Activated CD8-positive, alpha-beta memory T cell treated with anti-CD3 and anti-CD28 coated beads, Interleukin-2, amount 50 U/mL, for 1 hour (primary cell): ENCODE results near the gene MAB21L4.

Experiments used
- DNase-seq: peaks from one replicate; pipeline ENCODE4 v3.0.0-alpha.2; 2020; ENCODE audit errors: extremely low read depth

The MAB21L4 gene

GRCh38 chr2:240894006-240894405, 1.9 kb downstream of the MAB21L4 start:
- DNase-seq: no peak

- no peak for DNase-seq
Measured at GRCh38 chr2:240893363-240893844, 2.6 kb downstream of the MAB21L4 start.

DNA sequence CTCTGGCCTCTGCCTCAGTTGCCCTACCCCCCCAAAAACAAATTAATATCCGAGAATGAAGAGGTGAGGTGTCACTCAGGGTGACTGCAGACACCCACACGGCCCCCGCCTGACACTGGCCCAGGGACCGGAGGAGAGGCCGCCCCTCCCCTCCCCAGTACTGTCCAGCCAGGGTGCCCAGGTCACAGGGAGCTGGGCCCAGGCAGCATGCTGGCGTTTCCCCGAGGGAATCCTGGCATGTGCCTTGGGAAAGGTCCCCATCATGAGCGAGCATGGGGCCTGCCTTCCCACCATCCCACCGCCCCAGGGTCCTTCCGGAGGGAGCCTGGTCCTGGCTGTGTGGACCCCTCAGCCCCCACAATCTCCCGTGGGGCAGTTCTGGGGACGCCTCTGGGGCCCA, 3.0 kb downstream of the MAB21L4 start:
- no peak for DNase-seq

- no peak for DNase-seq
Measured at GRCh38 chr2:240892356-240892755, 3.6 kb downstream of the MAB21L4 start.

DNA sequence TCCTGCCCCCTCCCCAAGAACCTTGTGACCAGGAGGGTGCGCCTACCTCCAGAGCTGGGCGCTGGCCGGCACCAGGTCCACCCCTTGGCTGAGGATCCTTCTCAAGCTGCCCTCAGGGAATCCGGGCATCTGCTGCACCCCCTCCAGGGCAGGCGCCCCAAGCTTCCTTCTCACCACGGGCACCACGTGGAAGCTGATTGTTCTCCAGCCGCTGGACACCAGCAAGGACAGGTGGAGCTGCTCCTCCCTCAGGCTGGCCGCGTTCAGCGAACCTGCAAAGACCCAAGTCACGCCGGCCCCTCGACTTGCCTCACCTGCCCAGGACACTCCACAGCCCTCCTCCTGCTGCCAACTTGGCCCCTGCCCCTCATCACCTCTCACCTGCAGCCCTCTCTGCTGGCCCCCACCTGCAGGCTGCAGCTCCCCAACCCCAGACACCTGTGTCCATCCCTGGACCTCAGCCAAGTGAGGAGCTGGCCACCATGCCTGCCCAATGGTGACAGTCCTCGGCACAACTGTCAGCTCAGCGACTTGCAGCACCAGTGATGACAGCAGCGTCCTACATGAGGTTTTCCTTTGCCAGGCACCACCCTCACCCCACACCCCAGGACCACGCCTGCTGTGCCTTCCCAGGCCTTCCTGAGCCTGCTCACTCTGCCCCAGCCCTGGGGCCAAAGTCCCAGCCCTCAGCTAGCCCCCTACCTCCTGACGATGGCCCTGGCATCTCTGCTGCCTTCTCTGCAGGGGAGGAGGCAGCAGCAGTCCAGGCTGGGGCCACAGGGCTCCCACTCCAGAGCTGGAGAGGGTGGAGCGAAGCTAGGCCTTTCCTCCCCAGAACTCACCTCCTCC, 4.2 kb downstream of the MAB21L4 start:
- DNase-seq: no peak

GRCh38 chr2:240890691-240891090, 5.3 kb downstream of the MAB21L4 start:
- DNase-seq: no peak

GRCh38 chr2:240889601-240890560, 6.1 kb downstream of the MAB21L4 start:
- no peak for DNase-seq

- no peak for DNase-seq
Measured at GRCh38 chr2:240888890-240889573, 6.9 kb downstream of the MAB21L4 start.

DNA sequence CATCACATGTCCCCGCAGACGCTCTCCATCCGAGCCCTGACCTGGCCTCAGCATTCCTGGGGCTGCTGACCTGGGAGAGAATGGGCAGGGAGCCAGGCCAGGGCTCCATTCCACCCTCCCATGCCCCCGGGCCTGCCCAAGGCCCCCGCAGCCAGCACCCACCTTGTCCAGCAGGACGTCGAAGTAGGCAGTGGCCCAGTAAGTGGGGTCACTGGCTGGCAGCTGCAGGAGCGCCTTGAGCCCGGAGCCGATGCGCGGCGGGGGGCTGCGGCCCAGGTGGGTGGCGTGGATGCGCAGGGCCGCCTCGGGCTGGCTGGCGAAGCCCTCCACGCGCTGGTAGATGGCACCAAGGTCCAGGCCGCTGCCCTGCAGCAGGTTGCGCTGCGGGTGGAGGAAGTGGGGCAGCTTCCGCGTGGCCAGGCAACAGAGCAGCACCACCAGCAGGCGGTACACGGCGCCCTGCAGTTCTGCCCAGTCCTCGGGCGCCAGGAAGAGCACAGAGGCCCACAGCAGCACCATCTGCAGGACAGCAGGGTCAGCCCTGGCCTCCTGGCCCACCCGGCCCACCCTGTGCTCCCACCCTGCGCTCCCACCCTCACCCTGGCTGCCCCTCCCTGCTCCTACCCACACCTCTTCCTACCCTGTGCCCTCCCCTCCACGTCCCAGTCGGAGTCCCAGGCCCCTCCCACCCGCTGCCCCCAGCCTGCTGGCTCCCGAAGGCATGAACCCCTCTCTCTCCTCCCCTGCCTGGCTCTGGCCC, 7.6 kb downstream of the MAB21L4 start:
- DNase-seq: no peak

- DNase-seq: no peak
Measured at GRCh38 chr2:240887631-240888030, 8.3 kb downstream of the MAB21L4 start.

- no peak for DNase-seq
Measured at GRCh38 chr2:240886678-240887609, 9.0 kb downstream of the MAB21L4 start.

GRCh38 chr2:240886023-240886565, 9.9 kb downstream of the MAB21L4 start:
- no peak for DNase-seq

GRCh38 chr2:240885566-240885965, 10.4 kb downstream of the MAB21L4 start:
- no peak for DNase-seq

DNA sequence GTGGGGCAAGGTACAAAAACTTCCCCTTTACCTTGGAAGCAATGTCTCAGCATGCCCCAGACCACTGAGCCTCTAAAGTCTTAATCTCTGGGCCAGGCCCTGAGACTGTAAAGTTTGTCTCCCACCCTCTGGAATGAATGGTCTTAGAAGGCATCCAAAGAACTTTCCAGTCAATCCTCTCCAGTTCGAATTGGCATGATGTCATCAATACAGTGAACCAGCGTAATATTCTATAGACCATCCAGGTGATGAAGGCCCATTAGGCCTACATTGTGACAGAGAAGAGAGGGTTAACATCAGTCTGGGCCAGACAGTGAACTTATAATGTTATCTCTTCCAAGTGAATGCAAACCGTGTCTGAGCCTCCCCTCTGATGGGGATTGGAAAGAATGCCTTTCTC, 11.2 kb downstream of the MAB21L4 start:
- DNase-seq: no peak

GRCh38 chr2:240884221-240884620, 11.7 kb downstream of the MAB21L4 start:
- no peak for DNase-seq

DNA sequence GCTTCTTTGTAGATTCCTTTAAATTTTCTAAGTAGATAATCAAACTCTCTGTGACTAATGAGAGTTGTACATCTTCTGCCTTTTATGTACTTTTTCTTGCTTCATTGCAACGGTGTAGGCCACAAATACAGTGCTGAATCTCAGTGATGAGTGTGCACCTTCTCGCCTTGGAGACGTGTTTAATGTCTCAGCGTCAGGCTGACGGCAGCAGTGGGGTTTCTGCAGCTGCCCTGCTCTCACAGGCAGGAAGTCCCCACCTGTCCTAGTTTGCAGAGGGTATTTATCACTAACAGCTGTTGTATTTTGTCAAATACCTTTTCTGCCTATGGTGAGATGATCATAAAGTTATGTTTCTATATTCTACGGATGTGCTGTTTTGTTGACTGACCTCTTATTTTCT, 14.0 kb downstream of the MAB21L4 start:
- DNase-seq: no peak

GRCh38 chr2:240879105-240879504, 16.9 kb downstream of the MAB21L4 start:
- no peak for DNase-seq

GRCh38 chr2:240878341-240878936, 17.5 kb downstream of the MAB21L4 start:
- DNase-seq: no peak
